Mammary epithelial cell (primary cell): ENCODE measurements around the gene RD3L.

Source experiments
- EZH2 ChIP-seq: IDR thresholded peaks from 2 replicates; pipeline ENCODE4 v1.6.1; 2012; ENCODE audit warnings: low read length, inconsistent platforms, borderline replicate concordance
- TF ChIP-seq, protein P1 (sequence below), 2 donors: IDR thresholded peaks in 1 of 2; conservative IDR thresholded peaks in 1 of 2; 2 replicates each; pipeline ENCODE4 v1.5.1; 2011 to 2012; ENCODE audit warnings: inconsistent platforms in 2 of 2, low read length in 2 of 2, mild to moderate bottlenecking in 2 of 2, control low read depth in 1 of 2, low read depth in 1 of 2; ENCODE audit not compliant: insufficient read depth in 1 of 2; ENCODE audit errors: extremely low read depth in 1 of 2

GRCh38 chr14:103898711-103899110 lies 43.6 kb downstream of the RD3L start:
- TF ChIP-seq, protein P1, sequence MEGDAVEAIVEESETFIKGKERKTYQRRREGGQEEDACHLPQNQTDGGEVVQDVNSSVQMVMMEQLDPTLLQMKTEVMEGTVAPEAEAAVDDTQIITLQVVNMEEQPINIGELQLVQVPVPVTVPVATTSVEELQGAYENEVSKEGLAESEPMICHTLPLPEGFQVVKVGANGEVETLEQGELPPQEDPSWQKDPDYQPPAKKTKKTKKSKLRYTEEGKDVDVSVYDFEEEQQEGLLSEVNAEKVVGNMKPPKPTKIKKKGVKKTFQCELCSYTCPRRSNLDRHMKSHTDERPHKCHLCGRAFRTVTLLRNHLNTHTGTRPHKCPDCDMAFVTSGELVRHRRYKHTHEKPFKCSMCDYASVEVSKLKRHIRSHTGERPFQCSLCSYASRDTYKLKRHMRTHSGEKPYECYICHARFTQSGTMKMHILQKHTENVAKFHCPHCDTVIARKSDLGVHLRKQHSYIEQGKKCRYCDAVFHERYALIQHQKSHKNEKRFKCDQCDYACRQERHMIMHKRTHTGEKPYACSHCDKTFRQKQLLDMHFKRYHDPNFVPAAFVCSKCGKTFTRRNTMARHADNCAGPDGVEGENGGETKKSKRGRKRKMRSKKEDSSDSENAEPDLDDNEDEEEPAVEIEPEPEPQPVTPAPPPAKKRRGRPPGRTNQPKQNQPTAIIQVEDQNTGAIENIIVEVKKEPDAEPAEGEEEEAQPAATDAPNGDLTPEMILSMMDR (conservative IDR thresholded peaks at IDR 0.05 in 1 of 2, IDR thresholded peaks at IDR 0.05 in 1 of 2; ENCODE audit: extremely low read depth in 1 of 2, insufficient read depth in 1 of 2, low read depth in 1 of 2, low read length in 2 of 2) = no peak
- no peak for TF ChIP-seq EZH2
